DMS53 treated with DMSO at 0.1 percent for 48 hours (cell line): ENCODE results near the gene PLEKHA7.

Experiments
- DNase-seq: peaks from one replicate; lab custom pipeline; 2025; ENCODE audit not compliant: unreplicated experiment; lab: John Stamatoyannopoulos, UW

The PLEKHA7 gene

DNA sequence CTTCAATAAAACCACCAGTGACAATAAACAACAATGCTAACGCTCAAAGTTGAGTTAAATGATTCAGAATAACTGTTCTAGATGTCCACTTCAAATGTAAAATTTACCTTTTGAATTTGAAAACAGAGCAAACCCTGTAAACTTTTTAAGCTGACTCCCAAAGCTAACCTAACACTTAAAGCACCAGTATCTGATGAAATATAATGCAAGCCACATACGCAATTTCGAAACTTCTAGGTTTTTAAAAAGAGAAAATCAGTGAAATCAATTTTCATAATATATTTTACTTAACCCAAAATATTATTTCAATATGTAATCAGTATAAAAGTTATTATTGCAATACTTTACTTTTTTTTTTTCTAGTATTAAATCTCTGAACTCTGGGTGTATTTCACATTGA, 71.3 kb downstream of the PLEKHA7 start:
- no peak for DNase-seq

DNA sequence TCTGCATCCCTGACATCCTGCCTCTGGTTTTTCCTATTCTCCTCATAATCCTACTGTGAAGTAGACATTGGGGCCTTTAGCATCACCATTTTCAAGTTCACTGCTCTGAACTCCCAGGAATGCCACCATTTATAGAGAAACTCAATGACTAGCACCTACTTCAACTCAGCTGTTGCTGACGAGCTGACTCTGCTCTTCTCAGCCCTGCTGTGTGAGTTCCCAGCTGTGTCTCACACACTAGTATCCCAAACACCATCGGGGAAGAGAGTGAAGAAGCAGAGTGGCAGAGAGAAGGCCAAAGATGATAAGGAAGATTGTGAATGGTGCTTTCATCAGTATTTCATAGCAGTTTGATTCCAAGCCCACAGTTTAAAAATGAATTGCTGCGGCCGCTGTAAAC, 71.9 kb downstream of the PLEKHA7 start:
- DNase-seq, result no peak

DNA sequence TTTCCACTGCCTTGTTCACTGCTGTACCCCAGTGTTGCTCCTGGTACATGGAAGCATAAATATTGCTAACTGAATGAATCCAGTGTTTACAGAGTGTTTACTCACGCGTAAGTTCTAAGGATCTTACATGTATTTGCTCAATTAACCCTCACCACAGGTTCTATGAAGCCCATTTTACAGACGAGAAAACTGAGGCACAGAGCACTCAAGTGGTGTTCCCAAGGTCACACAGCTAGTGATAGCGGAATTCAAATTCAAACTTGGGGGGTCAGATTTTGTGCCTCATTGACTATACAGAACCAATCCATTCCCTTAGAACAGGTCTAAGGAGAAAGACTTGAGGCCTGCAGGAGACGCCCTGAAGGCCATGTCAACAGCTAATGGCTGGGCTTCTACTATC, 72.3 kb downstream of the PLEKHA7 start:
- no peak for DNase-seq

DNA sequence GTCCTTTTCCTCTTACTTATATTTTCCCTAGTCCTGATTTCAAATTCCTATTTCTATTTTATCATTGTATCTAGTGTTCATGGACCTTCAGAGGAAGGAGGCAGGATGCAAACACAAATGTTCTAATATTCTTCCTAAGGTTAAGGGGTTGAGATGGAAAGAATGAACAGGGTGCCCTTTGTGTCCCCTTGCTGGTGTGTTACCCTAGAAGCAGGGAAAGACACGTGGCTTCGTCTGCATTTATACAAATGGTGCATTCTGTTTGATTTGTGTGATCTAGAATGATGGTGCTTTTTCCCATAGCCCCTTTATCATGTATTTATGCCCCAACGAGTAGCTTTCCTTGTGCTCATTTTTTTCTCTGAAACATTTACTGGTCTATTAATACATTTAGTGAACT, 76.2 kb downstream of the PLEKHA7 start:
- DNase-seq, result no peak

DNA sequence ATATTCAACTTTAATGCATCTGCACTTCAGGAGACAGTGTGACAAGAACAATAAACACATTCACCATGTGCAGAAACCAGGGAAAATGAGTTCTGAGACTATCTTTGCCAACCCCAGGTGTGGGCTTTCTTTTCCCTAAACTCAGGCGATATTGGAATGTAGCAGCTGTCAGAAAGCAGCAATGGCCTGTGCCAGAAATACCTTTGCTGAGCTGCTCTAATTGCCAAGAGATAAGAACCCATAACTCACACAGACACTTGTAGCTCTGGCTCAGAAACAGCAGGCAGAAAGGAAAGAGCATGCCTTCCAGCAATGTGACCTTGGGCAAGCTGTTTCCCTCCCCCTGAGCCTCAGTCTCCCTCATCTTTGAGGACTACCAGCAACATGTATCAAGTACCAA, 77.6 kb downstream of the PLEKHA7 start:
- DNase-seq, result no peak

DNA sequence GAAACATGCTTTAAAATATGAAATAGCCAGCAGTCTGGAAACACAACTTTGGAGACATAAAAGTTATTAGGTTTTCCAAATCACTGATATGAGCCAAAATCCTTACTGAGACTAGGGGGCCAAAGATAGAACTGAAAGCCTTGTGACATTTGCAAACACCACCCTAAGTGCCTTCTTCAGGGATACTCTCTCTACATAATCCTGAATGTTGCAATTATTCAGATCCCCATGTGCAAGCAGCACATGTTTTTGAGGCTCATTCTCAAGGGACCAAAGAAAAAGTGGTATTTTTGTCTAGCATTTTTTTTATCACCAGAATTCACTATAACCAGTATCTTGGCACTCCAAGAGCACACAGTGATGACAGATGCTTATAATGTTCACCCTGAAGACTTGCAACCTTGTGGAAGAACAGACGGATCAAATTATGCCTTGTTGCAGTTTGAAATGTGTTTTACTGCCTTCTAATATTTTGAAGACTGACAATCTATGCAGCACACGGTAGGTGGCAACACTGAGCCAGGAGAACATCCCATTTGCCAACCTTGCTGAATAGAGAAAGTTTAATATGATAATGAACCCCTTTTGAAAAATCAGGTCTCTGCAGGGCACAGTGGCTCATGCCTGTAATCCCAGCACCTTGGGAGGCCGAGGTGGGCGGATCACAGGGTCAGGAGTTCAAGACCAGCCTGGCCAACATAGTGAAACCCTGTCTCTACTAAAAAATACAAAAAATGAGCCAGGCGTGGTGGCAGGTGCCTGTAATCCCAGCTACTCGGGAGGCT, 78.5 kb downstream of the PLEKHA7 start:
- peak; percentile 52 for DNase-seq

DNA sequence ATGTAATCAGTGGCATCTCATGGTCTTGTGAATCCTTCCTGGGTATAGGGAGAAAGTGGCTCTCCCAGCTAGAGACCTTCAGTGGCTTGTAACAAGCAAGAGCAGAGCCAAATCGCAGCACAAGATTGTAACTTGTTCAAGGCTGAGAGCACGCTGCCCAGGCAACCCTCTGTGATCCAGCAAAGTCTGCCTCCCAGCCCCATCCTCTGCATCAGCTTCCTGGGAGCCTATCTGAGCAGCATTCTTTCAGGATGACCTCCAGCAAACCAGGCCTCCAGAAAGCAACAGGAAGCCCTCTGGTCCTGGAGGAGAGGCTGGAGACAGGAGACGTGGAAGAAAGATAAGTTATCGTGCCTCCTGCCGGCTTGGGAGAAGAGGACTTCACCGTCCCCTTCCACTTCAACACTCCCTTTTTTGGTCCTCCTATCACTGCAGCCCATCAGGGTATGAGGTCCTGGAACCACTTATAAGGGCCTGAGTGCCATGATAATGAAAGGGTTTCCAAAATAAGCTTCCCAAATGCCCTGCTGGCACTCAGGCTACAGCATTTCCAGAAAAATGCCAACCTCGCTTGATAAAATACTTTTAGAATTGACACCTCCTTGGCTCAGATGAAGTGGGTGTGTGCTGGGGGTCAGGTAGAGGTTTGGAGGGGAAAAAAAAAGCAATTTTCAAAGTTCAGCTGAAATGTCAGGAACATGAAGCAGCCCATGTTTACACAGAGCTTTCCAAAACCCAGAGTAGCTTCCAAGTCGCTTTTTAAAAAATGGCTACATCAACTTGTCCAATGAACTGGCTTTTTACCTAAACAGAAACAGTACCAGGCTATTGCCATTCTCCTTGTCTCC, 80.2 kb downstream of the PLEKHA7 start:
- DNase-seq, result no peak

DNA sequence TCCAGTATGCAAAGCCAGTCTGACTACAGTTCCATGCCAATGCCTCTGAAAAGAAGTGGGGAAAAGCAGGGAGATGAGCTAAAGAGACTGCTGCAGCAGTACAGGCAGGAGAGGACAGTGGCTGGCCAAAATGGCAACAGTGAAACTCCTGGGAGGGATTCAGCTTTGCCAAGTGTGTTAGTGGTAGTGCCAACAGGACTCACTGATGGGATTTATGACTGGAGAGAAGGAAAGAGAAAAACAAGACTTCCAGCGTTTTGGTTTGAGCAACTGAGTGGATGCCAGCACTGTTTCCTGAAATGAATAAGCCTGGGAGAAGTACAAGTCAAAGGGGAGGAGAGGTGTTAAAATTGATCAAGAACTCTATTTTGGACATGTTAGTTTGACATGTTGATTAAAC, 80.9 kb downstream of the PLEKHA7 start:
- DNase-seq, result no peak

DNA sequence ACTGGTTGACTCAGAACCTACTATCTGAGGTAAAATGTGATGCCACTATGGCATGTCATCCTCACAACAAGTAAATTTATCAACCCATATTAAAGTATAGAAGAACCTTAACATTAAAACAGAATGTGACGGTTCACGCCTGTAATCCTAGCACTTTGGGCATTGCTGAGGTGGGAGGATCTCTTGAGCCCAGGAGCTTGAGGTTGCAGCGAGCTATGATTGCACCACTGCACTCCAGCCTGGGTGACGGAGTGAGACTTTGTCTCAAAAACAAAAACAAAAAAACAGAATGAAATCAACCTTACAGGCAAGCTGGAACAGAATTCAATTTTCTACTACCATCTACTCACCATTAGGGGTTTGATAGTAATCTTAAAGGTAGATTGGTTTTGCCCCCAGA, 86.2 kb downstream of the PLEKHA7 start:
- no peak for DNase-seq

DNA sequence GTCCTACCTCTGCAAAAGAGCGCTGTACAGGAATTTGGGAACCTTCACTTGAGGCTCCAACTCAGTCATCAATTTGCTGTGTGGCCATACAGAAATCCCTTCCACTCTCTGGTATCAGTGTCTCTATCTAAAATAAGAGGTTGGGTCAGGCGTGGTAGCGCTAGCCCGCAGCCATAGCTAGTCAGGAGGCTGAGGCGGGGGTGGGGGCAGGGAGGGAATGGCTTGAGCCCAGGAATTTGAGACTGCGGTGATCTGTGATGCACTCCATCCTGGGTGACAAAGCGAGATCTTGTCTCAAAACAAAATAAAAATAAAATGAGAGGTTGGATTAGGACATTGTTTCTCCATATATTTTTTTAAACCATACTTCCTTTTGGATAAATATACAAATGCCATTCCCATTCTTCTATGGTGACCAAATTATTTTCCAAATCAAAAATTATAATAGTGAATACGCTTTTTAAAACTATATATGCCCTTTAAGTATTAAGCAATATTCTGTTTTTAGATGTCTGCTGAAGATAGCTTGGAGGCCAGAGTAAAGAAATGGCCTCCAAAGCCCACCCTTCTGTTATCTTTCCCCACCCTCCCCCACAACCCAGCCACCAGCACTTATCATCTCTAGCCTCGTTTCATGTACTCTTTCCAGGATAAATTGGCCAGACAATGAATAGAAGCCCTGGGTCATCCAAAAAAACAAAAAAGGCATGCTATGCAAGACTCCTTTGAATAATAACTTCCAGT, 87.2 kb downstream of the PLEKHA7 start:
- DNase-seq, result no peak

DNA sequence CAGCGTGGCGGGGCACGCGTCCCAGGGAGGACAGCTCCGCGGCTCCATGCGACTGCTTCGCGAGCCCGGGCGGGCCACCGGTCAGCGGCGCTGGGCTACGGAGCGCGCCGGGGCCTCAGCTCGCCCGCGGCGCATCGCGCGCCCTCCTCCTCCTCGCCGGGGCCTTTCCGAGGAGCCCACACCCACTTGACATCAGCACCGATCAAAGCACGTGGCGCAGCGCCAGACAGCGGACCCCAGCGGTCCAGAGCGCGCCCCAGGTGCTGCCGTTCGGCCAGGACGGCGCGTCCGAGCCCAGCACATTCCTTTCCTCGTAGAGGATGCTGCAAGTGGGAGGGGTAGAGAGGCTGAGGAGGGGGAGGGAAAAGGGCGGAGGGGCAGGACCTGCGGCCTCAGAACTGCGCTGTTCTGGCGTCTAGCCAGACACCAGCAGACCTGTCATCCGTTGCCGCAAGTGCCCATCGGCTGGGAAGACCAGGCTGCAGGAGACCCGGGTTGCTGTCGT, 88.6 kb downstream of the PLEKHA7 start:
- no peak for DNase-seq

DNA sequence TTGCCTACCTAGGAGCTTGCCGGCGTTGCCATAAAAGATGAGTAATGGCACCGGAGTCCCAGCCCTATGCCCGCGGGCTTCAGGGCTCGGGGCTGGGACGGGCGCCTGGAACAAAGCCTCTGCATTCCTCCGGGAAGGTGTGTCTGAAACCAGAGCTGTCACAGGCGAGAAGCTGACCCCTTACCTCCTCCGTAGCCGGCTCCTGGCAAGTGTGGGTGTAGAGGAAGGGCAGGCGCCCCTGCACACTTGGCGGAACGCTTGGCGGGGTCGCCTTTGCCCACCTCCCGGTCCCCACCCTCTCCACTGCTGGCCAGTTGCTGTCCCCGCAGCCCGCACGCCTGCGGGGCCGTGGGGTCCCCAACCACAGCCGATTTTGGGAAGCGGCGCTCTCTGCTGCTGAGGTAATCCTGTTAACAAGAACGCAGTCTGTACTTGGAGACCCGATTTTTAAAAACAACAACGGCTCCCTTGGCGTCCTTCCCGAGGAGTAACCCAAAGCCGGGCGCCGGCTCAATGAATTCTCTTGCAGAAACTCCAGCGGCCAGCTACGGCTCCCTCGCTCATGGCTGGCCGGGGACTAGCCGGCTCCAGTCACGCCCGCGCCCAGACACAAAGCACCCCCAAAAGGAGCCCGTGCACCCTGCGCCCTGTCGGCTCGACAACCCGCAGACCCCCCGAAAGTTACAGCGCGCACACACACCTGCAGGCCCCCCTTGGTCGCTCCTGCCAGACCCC, 89.2 kb downstream of the PLEKHA7 start:
- DNase-seq, result peak; percentile 77

DNA sequence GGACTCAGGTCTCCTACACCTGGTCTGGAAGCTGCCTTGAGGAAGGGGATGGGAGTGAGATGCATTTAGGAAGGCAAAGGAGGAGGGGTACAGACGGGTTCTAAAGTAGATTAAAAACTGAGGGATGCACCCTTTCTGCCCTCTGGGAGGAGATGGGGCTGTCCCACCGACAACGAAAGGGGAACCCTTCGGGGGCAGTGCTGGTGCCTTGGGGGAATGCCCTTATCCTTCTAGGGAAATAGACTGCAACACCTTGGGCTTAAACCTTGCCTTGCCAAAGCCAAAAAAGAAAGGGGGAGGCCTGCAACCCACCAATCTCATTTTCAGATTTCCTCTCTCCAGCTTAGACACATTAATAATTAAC, 89.8 kb downstream of the PLEKHA7 start:
- no peak for DNase-seq

DNA sequence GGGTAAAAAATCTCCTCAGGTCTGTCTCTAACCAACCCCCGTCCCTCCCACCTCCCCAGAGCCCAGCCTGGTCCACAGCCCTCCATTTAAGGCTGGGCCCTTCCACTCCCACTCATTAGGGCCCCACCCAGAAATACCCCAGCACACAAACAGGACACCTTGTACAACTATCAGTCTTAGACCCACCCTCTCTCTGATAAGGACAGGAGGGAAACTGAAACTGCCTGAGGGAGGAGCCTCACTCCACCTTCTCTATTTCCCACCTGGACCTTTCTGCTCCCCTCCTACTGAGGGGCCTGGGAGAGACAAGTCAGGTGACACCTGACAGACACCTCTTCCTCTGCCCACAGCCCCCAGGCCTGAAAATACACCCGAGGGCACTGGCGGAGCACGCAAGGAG, 90.2 kb downstream of the PLEKHA7 start:
- no peak for DNase-seq

DNA sequence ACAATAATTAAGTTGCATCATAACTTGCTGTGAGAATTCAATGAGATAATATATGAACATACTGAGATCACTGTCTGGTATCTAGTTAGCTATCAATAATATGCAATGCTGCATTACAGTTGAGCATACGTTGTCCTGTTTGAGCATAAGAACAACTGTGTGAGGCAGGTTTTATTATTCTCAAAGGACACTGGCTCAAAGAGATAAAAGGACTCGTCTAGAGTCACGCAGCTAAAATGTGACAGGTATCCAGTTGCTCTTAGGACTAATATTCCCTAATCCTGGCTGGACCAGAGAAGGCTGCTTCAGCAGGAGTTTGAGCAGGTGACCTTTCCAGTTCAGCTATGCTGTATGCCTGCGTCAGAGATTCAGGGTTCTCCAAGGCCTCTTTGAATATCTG, 92.5 kb downstream of the PLEKHA7 start:
- no peak for DNase-seq

DNA sequence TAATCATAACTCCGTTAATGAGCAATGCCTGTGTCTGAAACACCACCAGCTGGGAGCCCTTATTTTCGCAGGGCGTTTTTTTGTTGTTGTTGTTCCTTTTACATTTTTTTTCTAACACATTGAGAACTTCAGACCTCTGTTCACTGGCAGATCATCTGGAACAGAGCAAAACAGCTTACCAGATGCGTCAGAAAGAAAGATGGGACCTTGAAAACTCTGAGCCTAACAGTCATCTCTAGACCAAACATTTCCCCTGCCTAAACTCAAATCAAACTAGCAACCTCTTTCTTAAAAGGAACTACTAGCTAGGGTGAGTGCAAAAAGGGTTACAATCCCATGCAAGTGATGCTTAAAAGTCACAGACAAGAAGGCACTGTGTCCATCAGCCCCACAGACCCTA, 93.2 kb downstream of the PLEKHA7 start:
- no peak for DNase-seq

DNA sequence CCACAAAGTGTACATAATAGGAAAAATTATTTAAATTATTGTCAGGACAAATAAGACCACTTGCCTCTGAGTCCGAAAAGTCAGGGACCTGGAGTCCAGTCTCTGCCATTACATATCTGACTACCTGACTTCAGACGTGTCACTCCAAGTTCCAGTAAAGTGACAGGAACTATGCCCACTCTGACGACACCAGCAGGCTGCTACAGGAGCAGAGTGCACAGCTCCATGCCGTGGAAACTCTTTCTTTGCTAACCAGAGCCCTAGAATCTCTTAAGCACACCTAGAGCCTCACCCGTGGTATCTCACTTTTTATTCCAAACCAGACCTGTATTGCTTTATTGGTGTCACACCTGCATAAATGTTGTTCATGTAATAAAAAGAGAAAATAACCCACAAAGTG, 93.7 kb downstream of the PLEKHA7 start:
- no peak for DNase-seq

DNA sequence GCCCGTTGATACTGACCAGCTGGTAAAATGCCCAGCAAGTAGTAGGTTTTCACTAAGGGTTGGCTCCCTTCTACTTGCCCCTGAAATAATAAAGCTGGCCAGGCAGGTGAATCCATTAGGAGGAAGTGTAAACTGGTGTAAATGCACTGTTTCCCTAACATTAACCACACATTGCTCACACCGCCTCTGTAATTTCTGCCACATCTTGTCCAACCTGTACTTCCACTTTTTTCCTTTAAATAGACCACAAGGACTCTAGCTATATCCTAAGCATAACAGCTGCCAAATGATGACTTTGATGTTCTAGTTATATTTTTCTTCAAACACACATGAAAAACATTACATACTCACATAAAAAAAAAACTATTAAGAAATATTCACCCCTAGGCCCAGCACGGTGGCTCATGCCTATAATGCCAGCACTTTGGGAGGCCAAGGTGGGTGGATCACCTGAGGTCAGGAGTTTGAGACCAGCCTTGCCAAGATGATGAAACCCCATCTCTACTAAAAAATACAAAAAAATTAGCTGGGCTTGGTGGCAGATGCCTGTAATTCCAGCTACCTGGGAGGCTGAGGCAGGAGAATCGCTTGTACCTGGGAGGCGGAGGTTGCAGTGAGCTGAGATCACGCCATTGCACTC, 95.6 kb downstream of the PLEKHA7 start:
- DNase-seq, result peak; percentile 95

DNA sequence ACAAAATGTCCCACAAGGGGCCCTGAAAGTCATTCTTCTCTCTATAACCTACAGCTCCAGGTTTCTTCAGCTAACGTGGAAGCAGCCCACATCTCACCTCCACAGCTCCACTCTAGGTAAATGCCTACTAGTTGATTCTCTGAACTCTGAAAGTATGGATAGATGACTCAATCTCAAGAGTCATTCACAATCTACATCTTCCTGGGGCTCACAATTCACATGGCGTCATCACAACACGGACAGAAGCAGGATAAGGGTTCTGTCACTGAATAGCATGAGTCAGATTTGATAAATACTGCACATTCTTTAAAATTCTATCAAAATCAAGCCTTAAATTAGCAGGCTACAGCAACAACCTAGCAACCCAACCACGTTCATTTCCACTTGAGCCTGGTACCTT, 96.3 kb downstream of the PLEKHA7 start:
- DNase-seq, result peak; percentile 76

DNA sequence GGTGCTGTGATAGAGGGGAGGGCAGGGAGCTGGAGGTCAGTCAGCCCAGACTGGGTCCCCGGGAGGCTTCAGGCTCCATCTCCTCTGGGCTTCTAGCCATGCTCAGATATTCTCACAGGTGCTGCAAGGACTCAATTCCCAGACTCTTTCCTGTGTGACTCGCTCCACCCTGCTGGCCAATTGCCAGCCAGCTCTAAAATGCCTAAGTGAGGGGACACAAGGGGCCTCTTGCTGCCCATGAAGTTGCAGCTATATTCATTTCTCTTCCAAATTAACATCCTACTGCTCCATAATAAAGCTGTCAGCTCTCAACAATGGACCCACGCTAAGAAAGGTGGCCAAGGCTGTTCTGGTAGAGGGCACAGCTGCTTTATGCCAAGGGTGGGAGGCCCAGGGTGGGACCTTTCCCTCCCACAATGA, 101.5 kb downstream of the PLEKHA7 start:
- no peak for DNase-seq
